OCI-LY7 (cell line): ENCODE results near the gene MYMK. TPM values are rescaled to one million over a fixed set of nuclear protein-coding genes. Genes with fewer than 3 reads are reported as not detected.

ENCODE experiments used
- BruUV-seq: library from RNA; stranded (reverse); fragments of 400-500 nt; replicated peaks from 2 replicates; lab custom pipeline; 2021; lab: Mats Ljungman, UMichigan
- CTCF ChIA-PET: fragments of 300-600 bp; sonication (Branson Sonifier 250); formaldehyde crosslinking; loops from one replicate; lab custom pipeline; 2022; ENCODE audit warnings: antibody characterized with exemption; ENCODE audit not compliant: unreplicated experiment; lab: Charles Lee
- POLR2A ChIA-PET: fragments of 300-600 bp; sonication (Branson Sonifier 250); formaldehyde crosslinking; loops from one replicate; lab custom pipeline; 2022; ENCODE audit warnings: antibody characterized with exemption; lab: Charles Lee
- DNase-seq: peaks from one replicate; pipeline ENCODE4 v3.0.0-alpha.2; 2015; ENCODE audit warnings: low spot score
- H2AFZ ChIP-seq: fragments of 200-600 bp; sonication (generic), shearing (Covaris generic); 2 replicates; pipeline ENCODE4 v1.6.1; 2014; ENCODE audit warnings: mild to moderate bottlenecking, antibody characterized with exemption, low read length, moderate library complexity
- H3K27ac ChIP-seq: fragments of 200-600 bp; sonication (generic); 2 replicates; pipeline ENCODE4 v1.5.1; 2014; ENCODE audit warnings: mixed run types, low read depth, mild to moderate bottlenecking, moderate library complexity, low read length, inconsistent platforms; ENCODE audit not compliant: poor library complexity, severe bottlenecking
- H3K36me3 ChIP-seq: fragments of 200-600 bp; sonication (generic); 2 replicates; pipeline ENCODE4 v1.6.1; 2014; ENCODE audit warnings: mild to moderate bottlenecking, antibody characterized with exemption, low read length, moderate library complexity, mixed read lengths; ENCODE audit not compliant: insufficient read depth
- H3K4me1 ChIP-seq: fragments of 200-600 bp; sonication (generic); 2 replicates; pipeline ENCODE4 v1.5.1; 2014; ENCODE audit warnings: mild to moderate bottlenecking, low read length; ENCODE audit not compliant: insufficient read depth, poor library complexity, severe bottlenecking
- H3K4me2 ChIP-seq: fragments of 200-600 bp; sonication (generic); 2 replicates; pipeline ENCODE4 v1.6.1; 2014; ENCODE audit warnings: mild to moderate bottlenecking, low read length
- H3K4me3 ChIP-seq: fragments of 200-600 bp; sonication (generic); 2 replicates; pipeline ENCODE4 v1.5.1; 2014; ENCODE audit warnings: mild to moderate bottlenecking, low read depth, low read length; ENCODE audit not compliant: poor library complexity, severe bottlenecking
- H3K79me2 ChIP-seq: fragments of 200-600 bp; sonication (generic); 2 replicates; pipeline ENCODE4 v1.6.1; 2016; ENCODE audit warnings: low read depth, mild to moderate bottlenecking, low read length, moderate library complexity, mixed read lengths; ENCODE audit not compliant: insufficient read depth
- H3K9me2 ChIP-seq: fragments of 200-600 bp; sonication (generic); 2 replicates; pipeline ENCODE4 v1.6.1; 2016; ENCODE audit warnings: mild to moderate bottlenecking, low read length, mixed read lengths; ENCODE audit not compliant: insufficient read depth
- H3K9me3 ChIP-seq: fragments of 200-600 bp; sonication (generic); 2 replicates; pipeline ENCODE4 v1.6.1; 2014; ENCODE audit warnings: mild to moderate bottlenecking, mixed run types, low read length, mixed read lengths
- H4K20me1 ChIP-seq: fragments of 200-600 bp; sonication (generic); 2 replicates; pipeline ENCODE4 v1.6.1; 2014; ENCODE audit warnings: mild to moderate bottlenecking, antibody characterized with exemption, low read length, moderate library complexity, mixed read lengths; ENCODE audit not compliant: insufficient read depth
- CTCF ChIP-seq: fragments of 200-600 bp; sonication (generic); conservative IDR thresholded peaks from 2 replicates; pipeline ENCODE4 v1.5.1; 2014; ENCODE audit warnings: mild to moderate bottlenecking, antibody characterized with exemption, low read length, moderate library complexity, mixed read lengths
- EZH2phosphoT487 ChIP-seq: fragments of 200-600 bp; sonication (generic); IDR thresholded peaks from 2 replicates; pipeline ENCODE4 v1.6.1; 2018; ENCODE audit warnings: low read depth, borderline replicate concordance, mild to moderate bottlenecking, mixed run types, antibody characterized with exemption, low read length, moderate library complexity, mixed read lengths
- intact Hi-C: fragments of 100-400 bp; cut with micrococcal nuclease; formaldehyde crosslinking; loops from one replicate; pipeline ENCODE4 v1.10.0; 2022; ENCODE audit not compliant: unreplicated experiment
- total RNA-seq, 2 experiments: library from RNA; depleted of rRNA in 1 of 2; stranded (reverse); fragments of >200 nt in 1 of 2; shearing (Covaris generic) in 1 of 2; gene quantifications; 2 replicates each; pipeline ENCODE4 v1.2.3, GENCODE V29; 2014 to 2022

Gene MYMK
- total RNA-seq, 2 experiments from 2014 or later = not detected

GRCh38 chr9:133464638-133465037 lies 60.1 kb downstream of the MYMK start:
- Histone ChIP-seq H3K79me2 (no peaks in the 10 kb centered on the region), H3K36me3 (no peaks in the 10 kb centered on the region), H3K4me1 (peaks cover 30% of the 10 kb centered on the region), H4K20me1 (no peaks in the 10 kb centered on the region), H3K4me2 (no peak overlapping the region), H3K9me3 (no peaks in the 10 kb centered on the region), H2AFZ (no peak overlapping the region), H3K27ac (no peak overlapping the region), H3K4me3 (no peak overlapping the region), H3K9me2 (no peaks in the 10 kb centered on the region)
- CTCF ChIA-PET = no interaction called here
- DNase-seq = no peak
- TF ChIP-seq CTCF (no peak), EZH2phosphoT487 (no peak)
- POLR2A ChIA-PET = no interaction called here
- intact Hi-C loops = loop anchor here (5.0 kb wide), 1 partner anchor 107 kb away; the partner anchor contains the start of genes SURF1 and SURF2
- no TSS peak for BruUV-seq

Other genes with a start within 250 kb of the MYMK start
- gene ABO, start 249.8 kb downstream of the MYMK start, total RNA-seq (2014; rRNA removed; shearing (Covaris generic)) = not detected in 2 replicates
- gene ABO, start 249.8 kb downstream of the MYMK start, total RNA-seq (2022) = not detected in 2 replicates
- gene SURF6, start 188.8 kb downstream of the MYMK start, total RNA-seq (2014; rRNA removed; shearing (Covaris generic)) = 19.2 and 33.9 TPM in 2 replicates
- gene SURF6, start 188.8 kb downstream of the MYMK start, total RNA-seq (2022) = 21.0 and 27.8 TPM in 2 replicates
- gene MED22, start 176.8 kb downstream of the MYMK start, total RNA-seq (2014; rRNA removed; shearing (Covaris generic)) = 39.6 and 62.1 TPM in 2 replicates
- 48.7 and 52.0 TPM in 2 replicates for gene MED22, start 176.8 kb downstream of the MYMK start, total RNA-seq (2022)
- gene RPL7A, start 176.7 kb downstream of the MYMK start, total RNA-seq (2014; rRNA removed; shearing (Covaris generic)) = 2,961 and 2,981 TPM in 2 replicates
- gene RPL7A, start 176.7 kb downstream of the MYMK start, total RNA-seq (2022) = 2,867 and 2,915 TPM in 2 replicates
- 22.9 and 34.6 TPM in 2 replicates for gene SURF1, start 168.5 kb downstream of the MYMK start, total RNA-seq (2014; rRNA removed; shearing (Covaris generic))
- 34.2 and 38.9 TPM in 2 replicates for gene SURF1, start 168.5 kb downstream of the MYMK start, total RNA-seq (2022)
- gene SURF2, start 168.4 kb downstream of the MYMK start, total RNA-seq (2014; rRNA removed; shearing (Covaris generic)) = 19.0 and 32.5 TPM in 2 replicates
- 13.2 and 19.7 TPM in 2 replicates for gene SURF2, start 168.4 kb downstream of the MYMK start, total RNA-seq (2022)
- 75.5 and 76.0 TPM in 2 replicates for gene SURF4, start 148.9 kb downstream of the MYMK start, total RNA-seq (2014; rRNA removed; shearing (Covaris generic))
- gene SURF4, start 148.9 kb downstream of the MYMK start, total RNA-seq (2022) = 87.5 and 92.3 TPM in 2 replicates
- gene STKLD1, start 148.6 kb downstream of the MYMK start, total RNA-seq (2014; rRNA removed; shearing (Covaris generic)) = 0.05 and 1.7 TPM in 2 replicates
- gene STKLD1, start 148.6 kb downstream of the MYMK start, total RNA-seq (2022) = 0.81 and 1.4 TPM in 2 replicates
- 33.6 and 35.7 TPM in 2 replicates for gene REXO4, start 106.9 kb downstream of the MYMK start, total RNA-seq (2014; rRNA removed; shearing (Covaris generic))
- gene REXO4, start 106.9 kb downstream of the MYMK start, total RNA-seq (2022) = 40.6 and 45.5 TPM in 2 replicates
- gene ADAMTS13, start 102.6 kb downstream of the MYMK start, total RNA-seq (2014; rRNA removed; shearing (Covaris generic)) = 6.2 and 6.6 TPM in 2 replicates
- 18.1 and 18.5 TPM in 2 replicates for gene ADAMTS13, start 102.6 kb downstream of the MYMK start, total RNA-seq (2022)
- 14.9 and 17.2 TPM in 2 replicates for gene CACFD1, start 65.0 kb downstream of the MYMK start, total RNA-seq (2014; rRNA removed; shearing (Covaris generic))
- gene CACFD1, start 65.0 kb downstream of the MYMK start, total RNA-seq (2022) = 16.7 and 19.2 TPM in 2 replicates
- gene SLC2A6, start 45.9 kb downstream of the MYMK start, total RNA-seq (2014; rRNA removed; shearing (Covaris generic)) = 45.2 and 52.9 TPM in 2 replicates
- gene SLC2A6, start 45.9 kb downstream of the MYMK start, total RNA-seq (2022) = 42.1 and 51.0 TPM in 2 replicates
- gene ADAMTSL2, start 9.7 kb upstream of the MYMK start, total RNA-seq (2014; rRNA removed; shearing (Covaris generic)) = 0.88 and 1.0 TPM in 2 replicates
- not detected in 2 replicates for gene ADAMTSL2, start 9.7 kb upstream of the MYMK start, total RNA-seq (2022)
- gene FAM163B, start 84.4 kb upstream of the MYMK start, total RNA-seq (2014; rRNA removed; shearing (Covaris generic)) = 7.8 and 8.9 TPM in 2 replicates
- 2.6 and 3.6 TPM in 2 replicates for gene FAM163B, start 84.4 kb upstream of the MYMK start, total RNA-seq (2022)
- gene DBH, start 111.4 kb upstream of the MYMK start, total RNA-seq (2014; rRNA removed; shearing (Covaris generic)) = not detected in 2 replicates
- gene DBH, start 111.4 kb upstream of the MYMK start, total RNA-seq (2022) = not detected in 2 replicates
- gene SARDH, start 213.4 kb upstream of the MYMK start, total RNA-seq (2014; rRNA removed; shearing (Covaris generic)) = 52.3 and 60.8 TPM in 2 replicates
- gene SARDH, start 213.4 kb upstream of the MYMK start, total RNA-seq (2022) = 39.4 and 42.8 TPM in 2 replicates